HG02678 (cell line): ENCODE results near the gene KIAA1217.
"Not testable (repeated sequence)": the region's sequence is repeated elsewhere in the genome, so short reads cannot be mapped to it uniquely, and the experiment has no call there.

Experiments
- ATAC-seq: cut with Tn5 transposase; IDR thresholded peaks from one replicate; pipeline ENCODE4 v1.9.1; 2021; ENCODE audit warnings: mild to moderate bottlenecking, moderate library complexity; ENCODE audit not compliant: unreplicated experiment

Gene KIAA1217

DNA sequence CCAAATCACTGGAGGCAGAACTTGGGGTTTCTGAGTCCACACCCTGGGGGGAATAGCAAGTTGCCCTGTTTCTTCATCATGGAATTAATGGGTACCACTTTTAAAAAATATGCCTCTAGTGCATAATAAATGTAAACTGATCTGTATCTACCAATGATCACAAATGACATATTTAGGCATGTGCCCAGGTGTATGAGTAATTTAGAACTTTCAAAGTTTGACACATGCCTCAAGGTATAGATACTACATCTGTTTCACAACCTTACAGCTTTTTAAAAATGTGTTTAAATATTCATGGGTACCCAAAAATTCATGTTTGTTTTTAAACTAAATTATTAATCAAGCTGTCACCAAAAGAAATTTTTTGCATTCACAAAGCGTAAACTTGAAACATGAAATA, 226.0 kb downstream of the KIAA1217 start:
- no peak for ATAC-seq

DNA sequence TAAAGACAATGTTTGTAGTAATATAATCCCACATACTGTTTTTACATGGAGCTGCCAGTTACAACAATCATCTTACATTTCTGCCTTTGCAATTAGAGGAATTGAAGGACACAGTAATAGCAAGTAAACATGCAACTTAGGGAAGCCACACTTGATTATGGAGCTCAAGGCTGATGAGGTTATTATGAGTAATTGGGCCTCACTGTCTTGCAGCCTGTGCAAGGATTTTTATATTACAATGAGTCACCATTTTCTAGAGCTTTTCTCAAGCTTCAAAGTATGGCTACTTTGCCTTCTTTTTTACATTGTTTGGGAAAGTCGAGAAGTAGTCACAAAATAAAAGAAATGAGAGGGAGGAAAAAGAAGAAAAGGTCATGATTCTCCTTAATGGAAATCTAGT, 226.4 kb downstream of the KIAA1217 start:
- no peak for ATAC-seq

DNA sequence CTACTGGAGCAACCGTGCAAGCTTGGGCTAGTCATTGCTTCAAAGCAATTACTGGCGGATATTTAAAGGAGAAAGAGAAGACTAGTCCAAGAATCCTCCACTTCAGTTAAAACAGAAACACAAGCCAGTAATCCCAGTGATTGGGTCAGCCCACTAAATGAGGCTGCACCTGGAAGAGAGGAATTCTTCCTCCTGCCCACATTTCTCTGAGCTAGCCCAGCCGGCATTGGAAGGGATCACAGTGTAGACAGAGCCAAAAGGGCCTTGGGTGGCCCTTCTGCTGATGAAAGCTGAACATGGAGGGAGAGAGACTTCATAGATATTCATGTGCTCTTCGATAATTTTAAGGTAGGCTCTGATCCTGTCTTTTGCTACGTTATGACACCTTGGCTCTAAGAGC, 228.4 kb downstream of the KIAA1217 start:
- no peak for ATAC-seq

DNA sequence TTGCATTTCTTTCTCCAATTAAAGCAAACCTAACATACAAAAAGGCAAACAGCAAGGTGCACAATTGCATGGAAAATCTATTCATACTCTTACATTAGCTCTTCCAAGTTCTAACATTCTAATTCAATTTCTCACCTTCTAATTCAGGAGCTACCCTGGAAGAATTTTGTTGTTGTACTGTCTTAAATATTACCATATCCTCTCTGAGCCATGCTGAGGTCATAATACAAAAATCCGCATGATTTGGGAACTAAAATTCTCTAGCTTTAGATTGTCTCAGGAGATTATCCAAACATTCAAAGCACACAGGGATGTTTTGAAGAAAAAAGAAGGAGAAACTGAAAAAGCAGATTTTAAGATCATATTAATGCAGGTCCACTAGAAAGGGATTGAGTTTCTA, 229.9 kb downstream of the KIAA1217 start:
- no peak for ATAC-seq

DNA sequence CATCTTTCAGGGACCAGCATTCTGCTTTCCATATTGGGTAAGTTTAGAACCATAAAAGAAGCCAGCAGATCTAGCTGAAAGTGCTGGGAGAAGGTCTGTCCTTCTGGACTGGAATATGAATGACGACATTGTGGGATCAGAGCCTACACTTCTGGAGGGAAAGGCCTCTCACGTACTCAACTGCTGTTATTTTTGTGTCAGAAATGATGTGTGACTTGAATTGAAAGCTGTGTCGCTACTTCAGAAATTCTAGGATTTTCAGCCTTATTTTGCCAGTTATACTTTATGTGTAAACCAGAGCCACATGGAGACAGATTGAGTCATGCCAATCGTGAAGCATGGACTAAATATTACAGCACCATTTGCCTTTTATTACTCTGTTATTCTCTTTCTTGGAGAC, 231.0 kb downstream of the KIAA1217 start:
- ATAC-seq = no peak

DNA sequence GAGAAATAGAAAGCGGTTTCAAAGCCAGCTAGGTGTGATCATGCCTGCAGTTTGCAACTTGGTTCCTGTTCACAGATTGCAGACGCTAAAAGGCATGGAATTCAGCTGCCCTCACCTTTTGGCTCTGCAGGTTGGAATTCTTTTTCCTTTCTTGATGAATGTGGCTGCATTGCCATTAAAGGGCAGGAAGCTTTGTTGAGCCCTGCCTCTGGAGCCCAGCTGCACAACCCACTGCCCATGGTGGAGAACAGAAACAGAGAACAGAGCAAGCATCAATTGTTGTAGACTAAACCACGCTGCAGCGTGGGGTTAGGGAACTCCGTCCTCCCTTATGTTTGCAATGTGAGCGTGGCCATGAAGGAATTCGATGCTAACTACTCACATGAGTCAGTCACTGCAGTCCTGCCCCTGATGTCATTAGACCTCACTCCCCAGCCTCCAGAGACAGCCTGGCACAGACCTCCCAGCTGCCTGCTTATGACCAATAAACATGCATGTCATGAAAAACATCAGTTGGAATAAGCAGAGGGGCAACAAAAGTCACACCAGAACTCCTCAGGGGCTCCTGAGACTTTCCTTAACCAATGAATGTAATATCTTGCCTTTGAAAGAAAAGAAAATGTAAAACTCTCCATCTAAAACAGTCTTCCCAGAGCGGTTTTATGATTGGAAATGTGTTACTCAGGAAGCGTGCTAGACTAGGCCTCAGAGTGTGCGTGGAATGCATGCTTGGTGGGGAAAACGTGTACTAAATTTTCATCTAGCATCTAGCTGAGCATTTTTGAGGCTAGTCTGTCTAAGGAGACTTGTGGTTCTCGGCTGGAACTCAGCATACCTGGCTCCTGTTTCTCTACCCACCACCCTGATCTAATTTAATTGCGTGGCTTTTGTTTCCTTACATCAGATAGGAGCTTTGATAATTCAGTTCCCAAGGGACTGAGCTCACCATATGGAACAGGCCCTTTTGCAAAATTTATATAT, 232.2 kb downstream of the KIAA1217 start:
- no peak for ATAC-seq

DNA sequence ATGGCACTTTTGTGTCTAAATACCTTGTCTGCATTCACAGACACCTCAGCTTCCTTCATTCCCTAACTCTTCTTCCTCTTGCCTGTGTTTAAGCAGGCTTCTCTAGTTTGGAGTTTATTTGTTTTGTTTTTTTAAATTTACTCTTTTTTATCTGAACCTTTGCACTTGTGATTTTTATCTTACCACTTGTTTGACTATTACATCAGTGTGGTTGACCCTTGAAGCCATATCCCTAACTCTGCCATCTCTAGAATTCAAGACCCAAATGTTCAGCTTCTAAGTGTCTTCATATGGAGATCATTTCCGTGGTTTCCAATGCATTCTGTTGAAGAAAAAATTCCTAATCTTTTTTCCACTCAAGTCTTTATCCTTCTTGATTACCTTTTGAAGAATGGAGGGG, 233.3 kb downstream of the KIAA1217 start:
- no peak for ATAC-seq

DNA sequence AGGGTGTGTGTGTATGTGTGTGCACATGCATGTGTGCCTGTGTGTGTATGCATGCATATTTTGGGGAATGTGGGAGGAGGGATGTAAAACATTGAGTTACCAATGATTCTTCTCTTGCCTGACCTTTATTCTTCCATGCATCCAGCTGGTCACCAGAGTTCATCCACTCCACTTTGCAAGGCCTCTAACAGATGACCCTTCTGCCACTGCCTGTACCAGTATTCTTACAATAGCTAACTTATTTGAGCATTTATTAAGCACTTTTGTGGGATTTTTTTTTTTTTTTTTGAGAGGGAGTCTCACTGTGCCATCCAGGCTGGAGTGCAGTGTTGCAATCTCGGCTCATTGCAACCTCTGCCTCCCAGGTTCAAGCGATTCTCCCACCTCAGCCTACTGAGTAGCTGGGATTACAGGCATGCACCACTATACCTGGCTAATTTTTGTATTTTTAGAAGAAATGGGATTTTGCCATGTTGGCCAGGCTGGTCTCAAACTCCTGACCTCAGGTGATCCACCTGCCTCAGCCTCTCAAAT, 233.8 kb downstream of the KIAA1217 start:
- not testable (repeated sequence) for ATAC-seq

DNA sequence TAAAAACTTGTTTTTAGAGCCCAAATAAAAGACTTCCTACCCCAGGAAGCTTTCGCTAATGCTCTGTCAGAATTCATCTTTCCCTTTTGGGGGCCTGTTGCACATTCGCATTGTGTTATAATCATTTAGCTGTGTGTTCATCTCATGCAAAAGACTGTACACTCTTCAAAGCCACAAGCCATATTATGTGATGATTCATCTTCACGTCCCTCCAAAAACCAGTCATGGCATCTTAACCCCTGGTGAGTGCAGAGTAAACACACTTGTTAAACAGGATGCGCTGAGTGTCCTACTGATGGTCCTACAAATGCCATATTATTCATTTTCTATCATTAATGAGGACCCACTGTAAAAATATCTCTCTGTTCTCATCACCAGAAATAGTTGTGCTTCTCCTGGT, 235.4 kb downstream of the KIAA1217 start:
- no peak for ATAC-seq

DNA sequence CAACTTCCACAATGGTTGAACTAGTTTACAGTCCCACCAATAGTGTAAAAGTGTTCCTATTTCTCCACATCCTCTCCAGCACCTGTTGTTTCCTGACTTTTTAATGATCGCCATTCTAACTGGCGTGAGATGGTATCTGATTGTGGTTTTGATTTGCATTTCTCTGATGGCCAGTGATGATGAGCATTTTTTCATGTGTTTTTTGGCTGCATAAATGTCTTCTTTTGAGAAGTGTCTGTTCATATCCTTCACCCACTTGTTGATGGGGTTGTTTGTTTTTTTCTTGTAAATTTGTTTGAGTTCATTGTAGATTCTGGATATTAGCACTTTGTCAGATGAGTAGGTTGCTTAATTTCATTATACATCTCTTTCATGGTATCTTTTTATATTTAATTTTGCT, 237.0 kb downstream of the KIAA1217 start:
- ATAC-seq = not testable (repeated sequence)

DNA sequence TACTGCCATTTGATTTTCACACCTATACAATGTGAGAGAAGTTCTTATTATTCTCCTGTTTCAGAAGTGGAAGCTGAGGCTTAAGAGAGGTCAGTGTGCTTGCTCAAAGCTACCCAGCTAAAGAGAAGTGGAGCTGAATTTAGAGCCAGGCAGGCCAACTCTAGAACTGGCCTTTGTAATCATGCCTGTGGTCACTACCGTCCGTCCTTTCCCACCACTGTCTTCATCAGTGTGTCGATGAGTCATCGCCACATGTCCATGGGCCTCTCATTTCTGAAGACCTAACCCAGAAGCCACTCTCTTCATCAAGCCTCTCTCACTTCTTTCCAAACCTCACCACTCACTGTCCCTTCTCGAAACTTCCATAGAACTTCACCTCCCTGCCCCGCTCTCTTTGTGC, 237.8 kb downstream of the KIAA1217 start:
- no peak for ATAC-seq

DNA sequence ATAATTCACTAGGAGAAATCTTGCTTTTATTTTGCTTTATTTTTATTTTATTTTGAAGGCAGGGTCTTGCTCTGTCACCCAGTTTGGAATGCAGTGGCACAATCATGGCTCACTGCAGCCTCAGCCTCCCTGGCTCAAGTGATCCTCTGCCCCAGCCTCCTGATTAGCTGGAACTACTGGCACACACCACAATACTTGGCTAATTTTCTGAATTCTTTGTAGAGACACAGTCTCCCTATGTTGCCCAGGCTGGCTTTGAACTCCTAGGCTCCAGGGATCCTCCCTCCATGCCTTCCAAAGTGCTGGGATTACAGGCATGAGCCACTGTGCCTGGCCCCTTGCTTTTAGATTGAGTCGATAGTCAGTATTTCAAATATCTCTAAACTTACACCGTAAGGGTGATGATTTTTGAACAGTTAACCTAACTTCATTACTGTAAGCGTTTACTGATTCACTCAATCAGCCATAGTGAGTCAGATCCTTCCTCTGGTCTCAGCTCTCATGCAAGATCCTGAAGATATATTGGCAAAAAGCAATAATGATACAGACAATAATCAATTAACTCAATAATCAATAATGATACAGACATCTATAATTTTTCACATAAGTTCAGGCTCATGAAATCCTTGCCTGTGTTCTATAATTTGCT, 239.5 kb downstream of the KIAA1217 start:
- no peak for ATAC-seq

DNA sequence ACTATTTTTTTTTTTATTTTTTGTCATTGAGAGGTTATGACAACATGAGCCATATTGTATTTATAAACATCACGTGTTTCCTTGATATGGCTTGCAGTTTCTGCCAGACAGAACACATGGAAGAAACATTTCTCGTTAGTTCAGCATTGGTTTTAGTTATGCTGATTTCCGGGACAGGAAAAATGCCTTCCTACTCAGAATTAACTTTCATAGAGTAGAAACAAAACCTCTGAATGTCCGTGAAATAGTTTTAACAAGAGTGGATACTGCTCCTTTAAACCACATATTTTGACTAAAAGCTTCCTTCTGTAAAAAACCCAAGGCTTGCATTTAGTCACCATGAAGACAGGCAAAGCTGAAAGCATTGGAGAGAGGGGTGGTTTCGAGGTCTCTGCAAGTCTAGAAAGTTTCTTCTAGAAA, 240.4 kb downstream of the KIAA1217 start:
- peak; percentile 94 for ATAC-seq

DNA sequence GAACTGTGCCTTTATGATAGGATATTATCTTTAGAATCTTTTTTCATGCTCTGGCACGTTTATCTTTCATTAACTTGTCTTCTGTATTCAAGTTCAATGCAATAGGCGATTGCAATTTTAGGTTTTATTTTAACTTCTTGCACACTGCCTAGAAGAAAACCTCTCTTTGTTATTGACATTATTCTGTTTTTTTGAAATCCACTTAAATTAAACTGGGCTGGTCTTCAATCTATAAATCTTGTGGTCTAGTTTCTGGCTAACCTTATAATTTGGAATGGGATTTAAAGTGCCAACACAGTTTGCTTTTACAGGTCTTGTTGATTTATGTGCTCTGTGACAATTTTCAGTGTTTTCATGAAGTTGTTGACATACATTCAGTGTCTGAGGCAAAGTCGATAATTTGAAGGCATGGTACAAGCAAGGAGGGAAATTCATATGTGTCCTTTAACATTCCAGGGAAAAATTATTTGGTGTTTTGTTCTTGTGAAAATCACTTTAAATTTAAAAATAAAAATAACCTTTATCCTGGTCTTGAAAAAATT, 240.9 kb downstream of the KIAA1217 start:
- ATAC-seq = no peak

DNA sequence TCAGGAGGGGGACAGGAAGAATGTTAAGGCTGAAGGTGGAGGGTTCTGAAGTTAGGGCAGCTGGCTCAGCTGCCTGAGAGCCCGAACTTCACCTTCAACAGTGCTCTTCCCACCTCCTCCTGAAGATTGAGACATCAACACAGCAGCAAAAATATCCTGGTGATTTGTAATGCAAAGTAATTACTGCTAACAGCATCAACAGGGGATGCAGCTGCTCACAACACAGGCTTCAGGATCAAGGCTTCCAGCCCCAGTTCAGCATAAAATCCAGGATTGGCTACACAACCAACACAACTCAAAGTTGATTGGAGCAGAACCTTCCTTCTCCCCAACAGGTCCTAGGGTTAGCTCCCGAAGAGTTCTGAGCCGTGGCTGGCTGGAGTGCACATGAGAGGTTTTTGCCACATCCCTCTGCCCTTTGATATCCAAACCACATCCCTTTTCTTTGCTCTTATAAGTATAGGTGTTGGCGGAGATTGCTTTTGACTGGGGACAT, 242.4 kb downstream of the KIAA1217 start:
- no peak for ATAC-seq

DNA sequence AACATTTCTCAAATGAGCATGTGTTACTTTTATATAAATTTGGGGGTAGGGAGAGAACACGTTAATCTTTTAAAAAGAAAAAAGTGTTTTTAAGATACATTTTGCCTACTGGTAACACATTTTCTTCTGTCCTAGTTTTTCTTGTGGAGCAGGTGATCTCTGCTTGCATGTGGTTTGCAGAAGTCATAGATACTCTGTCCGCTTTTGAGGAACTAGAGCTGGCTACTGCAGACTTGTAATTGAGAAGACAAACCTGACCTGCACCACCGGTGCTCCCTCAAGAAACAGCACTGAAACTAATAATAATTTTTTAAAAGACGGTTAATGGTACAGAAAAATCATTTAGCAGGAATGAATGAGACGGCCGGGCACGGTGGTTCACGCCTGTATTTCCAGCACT, 243.1 kb downstream of the KIAA1217 start:
- ATAC-seq = no peak

DNA sequence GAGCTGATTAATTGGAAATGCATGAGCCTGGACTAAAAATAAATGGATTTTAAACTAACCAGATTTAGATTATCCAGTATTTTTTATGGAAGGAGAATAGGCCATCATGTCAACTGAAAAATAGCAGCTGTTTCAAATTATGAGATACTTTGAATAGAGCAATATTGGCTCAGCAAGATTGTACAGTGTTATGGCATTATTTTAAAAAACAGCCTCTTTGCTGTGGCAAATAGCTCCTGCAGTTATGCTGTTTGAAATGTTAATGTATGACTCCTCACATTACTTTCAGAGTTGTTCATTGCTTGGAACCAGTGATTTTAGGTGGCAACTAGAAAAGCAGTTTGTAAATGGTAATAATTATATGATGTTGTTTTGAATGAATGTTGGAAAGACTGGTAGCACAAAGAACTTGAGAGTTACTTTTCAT, 244.5 kb downstream of the KIAA1217 start:
- ATAC-seq = no peak

DNA sequence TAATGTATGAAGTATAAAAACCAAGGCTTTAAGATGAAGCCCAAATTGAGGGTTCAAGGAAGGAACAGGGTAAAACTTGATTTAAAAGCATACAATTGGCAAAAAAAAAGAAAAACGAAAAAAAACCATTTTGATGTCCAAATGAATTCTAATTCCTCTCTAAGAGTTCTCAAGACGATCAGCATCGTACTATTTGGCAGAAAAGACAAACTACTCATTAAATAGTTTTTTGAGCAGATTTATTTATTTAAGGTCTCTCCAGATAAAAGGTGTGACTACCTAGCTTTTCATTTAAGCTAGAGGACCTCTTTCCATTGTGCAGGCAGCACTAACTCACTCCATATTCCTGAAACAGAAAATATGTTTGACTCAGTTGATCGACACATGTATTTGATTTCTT, 245.0 kb downstream of the KIAA1217 start:
- ATAC-seq = no peak

DNA sequence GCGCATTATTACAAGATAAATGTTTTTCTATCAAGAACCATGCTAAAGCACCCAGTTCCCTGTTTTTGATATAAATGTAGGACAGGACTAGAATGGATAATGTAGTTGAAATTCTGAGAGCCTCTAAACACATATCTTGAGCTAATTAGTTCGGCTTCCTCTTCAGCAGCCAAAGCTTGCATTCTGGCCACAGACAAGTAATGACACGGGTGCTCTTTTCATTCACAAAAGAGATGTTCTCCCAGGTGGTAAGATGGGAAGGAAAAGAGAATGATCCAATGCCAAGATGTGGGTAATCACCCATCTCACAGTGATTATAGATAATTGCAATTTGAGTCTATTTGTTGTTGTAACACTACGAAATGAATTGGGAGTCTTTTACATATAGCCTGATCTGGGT, 246.5 kb downstream of the KIAA1217 start:
- no peak for ATAC-seq

DNA sequence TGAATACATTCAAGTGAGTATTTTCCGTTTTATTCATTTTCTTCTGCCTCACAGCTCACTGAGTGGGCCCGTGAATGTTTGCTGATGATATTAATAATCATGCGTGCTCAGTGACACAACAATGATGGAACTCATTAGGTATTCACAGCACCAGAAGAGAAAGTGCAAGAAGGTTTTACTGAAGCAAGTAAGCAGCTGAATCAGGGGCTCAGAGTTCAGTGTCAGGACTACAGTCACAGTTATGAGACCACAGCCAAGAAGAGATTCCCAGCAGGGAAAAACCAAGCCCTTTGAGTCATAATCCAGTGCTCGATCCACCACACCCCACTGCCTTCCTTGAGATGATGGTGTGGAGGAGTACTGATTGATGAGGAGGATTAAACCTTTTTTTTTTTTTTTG, 247.4 kb downstream of the KIAA1217 start:
- no peak for ATAC-seq

DNA sequence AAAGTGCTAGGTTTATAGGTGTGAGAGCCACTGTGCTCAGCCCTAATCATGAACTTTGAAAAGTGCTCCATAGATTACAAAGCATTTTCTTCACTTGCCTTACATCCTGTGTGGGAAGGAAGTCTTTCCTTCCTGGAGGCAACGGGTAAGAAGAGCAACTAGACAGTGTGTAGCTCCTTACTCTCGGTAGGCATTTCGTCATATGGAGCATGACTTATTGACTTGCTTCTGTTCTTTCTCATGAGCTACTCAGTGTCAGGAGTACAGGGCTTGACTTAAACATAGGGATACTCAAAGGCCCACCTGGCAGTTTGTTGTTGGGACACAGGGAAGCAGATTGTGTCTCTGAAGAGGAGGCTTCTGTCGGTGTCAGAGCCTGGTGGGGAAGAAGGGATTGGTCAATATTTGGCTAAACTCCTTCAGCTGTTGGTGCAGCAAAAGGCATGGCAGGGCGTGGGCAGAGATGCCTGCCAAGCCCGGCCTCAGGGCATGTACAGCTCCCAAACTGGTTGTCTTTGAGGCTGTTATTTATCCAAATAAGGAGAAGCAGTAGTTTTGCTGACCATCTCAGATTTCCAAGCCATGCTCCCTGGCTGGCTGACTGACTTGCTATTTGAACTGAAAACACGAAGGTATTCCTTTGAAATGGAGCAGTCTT, 248.9 kb downstream of the KIAA1217 start:
- no peak for ATAC-seq
